ENCODE results near the gene SYNGAP1.

GRCh38 chr6:33427585-33428223, 7.8 kb downstream of the SYNGAP1 start:
- TF ChIP-seq, protein P1, sequence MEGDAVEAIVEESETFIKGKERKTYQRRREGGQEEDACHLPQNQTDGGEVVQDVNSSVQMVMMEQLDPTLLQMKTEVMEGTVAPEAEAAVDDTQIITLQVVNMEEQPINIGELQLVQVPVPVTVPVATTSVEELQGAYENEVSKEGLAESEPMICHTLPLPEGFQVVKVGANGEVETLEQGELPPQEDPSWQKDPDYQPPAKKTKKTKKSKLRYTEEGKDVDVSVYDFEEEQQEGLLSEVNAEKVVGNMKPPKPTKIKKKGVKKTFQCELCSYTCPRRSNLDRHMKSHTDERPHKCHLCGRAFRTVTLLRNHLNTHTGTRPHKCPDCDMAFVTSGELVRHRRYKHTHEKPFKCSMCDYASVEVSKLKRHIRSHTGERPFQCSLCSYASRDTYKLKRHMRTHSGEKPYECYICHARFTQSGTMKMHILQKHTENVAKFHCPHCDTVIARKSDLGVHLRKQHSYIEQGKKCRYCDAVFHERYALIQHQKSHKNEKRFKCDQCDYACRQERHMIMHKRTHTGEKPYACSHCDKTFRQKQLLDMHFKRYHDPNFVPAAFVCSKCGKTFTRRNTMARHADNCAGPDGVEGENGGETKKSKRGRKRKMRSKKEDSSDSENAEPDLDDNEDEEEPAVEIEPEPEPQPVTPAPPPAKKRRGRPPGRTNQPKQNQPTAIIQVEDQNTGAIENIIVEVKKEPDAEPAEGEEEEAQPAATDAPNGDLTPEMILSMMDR (IDR thresholded peaks at IDR 0.05) = no peak
- no peak for TF ChIP-seq POLR2A (IDR thresholded peaks at IDR 0.05)
